Neuronal stem cell (in vitro differentiated cells): ENCODE data around the gene PCARE.
"Not testable (repeated sequence)": the region's sequence is repeated elsewhere in the genome, so short reads cannot be mapped to it uniquely, and the experiment has no call there.

Source experiments
- DNase-seq: peaks from one replicate; pipeline ENCODE4 v3.0.0-alpha.2; 2013; ENCODE audit warnings: low spot score
- H2AFZ ChIP-seq: one replicate; pipeline ENCODE4 v1.6.1; 2013; ENCODE audit warnings: mild to moderate bottlenecking, low read length, inconsistent platforms
- H2AK5ac ChIP-seq: 2 replicates; pipeline ENCODE4 v1.6.1; 2013; ENCODE audit warnings: low read depth, mild to moderate bottlenecking, inconsistent platforms, low read length, moderate library complexity, mixed read lengths
- H2BK120ac ChIP-seq: 2 replicates; pipeline ENCODE4 v1.6.1; 2013; ENCODE audit warnings: low read depth, mild to moderate bottlenecking, inconsistent platforms, low read length, moderate library complexity, mixed read lengths
- H2BK12ac ChIP-seq: one replicate; pipeline ENCODE4 v1.6.1; 2013; ENCODE audit warnings: low read length, inconsistent platforms
- H2BK15ac ChIP-seq: 2 replicates; pipeline ENCODE4 v1.6.1; 2013; ENCODE audit warnings: mild to moderate bottlenecking, low read length, inconsistent platforms, mixed read lengths
- H2BK5ac ChIP-seq: one replicate; pipeline ENCODE4 v1.6.1; 2013; ENCODE audit warnings: inconsistent platforms, mild to moderate bottlenecking, low read length, moderate library complexity
- H3K14ac ChIP-seq: one replicate; pipeline ENCODE4 v1.6.1; 2013; ENCODE audit warnings: low read length, inconsistent platforms
- H3K18ac ChIP-seq: 2 replicates; pipeline ENCODE4 v1.6.1; 2013; ENCODE audit warnings: low read length, inconsistent platforms
- H3K23ac ChIP-seq: 2 replicates; pipeline ENCODE4 v1.6.1; 2013; ENCODE audit warnings: low read depth, mild to moderate bottlenecking, mixed read lengths, low read length, inconsistent platforms; ENCODE audit not compliant: poor library complexity
- H3K27ac ChIP-seq: replicated peaks from 3 replicates; pipeline ENCODE4 v1.5.1; 2013; ENCODE audit warnings: low read length, inconsistent platforms
- H3K27me3 ChIP-seq, 3 experiments: 2 replicates each; pipeline ENCODE4 v1.6.1; 2013; ENCODE audit warnings: low read length in 3 of 3, mild to moderate bottlenecking in 2 of 3, inconsistent platforms in 1 of 3, low read depth in 1 of 3, mixed read lengths in 1 of 3, moderate library complexity in 1 of 3; ENCODE audit not compliant: control insufficient read depth in 3 of 3, insufficient read depth in 3 of 3
- H3K36me3 ChIP-seq, 2 donors: replicated peaks in 1 of 2; 2 replicates each; pipeline ENCODE4 v1.6.1; 2013; ENCODE audit warnings: low read length in 2 of 2; ENCODE audit not compliant: control insufficient read depth in 2 of 2, insufficient read depth in 2 of 2
- H3K4ac ChIP-seq: 2 replicates; pipeline ENCODE4 v1.6.1; 2013; ENCODE audit warnings: inconsistent platforms, mild to moderate bottlenecking, low read length, moderate library complexity
- H3K4me1 ChIP-seq, 2 donors: 1 replicate in 1 of 2; 2 replicates in 1 of 2; pipeline ENCODE4 v1.6.1; 2013; ENCODE audit warnings: low read length in 2 of 2, low read depth in 1 of 2; ENCODE audit not compliant: control insufficient read depth in 2 of 2, insufficient read depth in 1 of 2
- H3K4me2 ChIP-seq: one replicate; pipeline ENCODE4 v1.6.1; 2013; ENCODE audit warnings: mild to moderate bottlenecking, low read length, inconsistent platforms; ENCODE audit not compliant: insufficient read depth, poor library complexity, severe bottlenecking
- H3K4me3 ChIP-seq, 2 donors: 2 replicates each; pipeline ENCODE4 v1.5.1; 2013; ENCODE audit warnings: low read length in 2 of 2, mild to moderate bottlenecking in 2 of 2, inconsistent platforms in 1 of 2, moderate library complexity in 1 of 2
- H3K79me1 ChIP-seq: one replicate; pipeline ENCODE4 v1.6.1; 2013; ENCODE audit warnings: low read depth, mild to moderate bottlenecking, inconsistent platforms, low read length, moderate library complexity
- H3K9ac ChIP-seq: one replicate; pipeline ENCODE4 v1.6.1; 2013; ENCODE audit warnings: mild to moderate bottlenecking, low read depth, low read length, inconsistent platforms; ENCODE audit not compliant: poor library complexity
- H3K9me3 ChIP-seq, 2 donors: replicated peaks in 1 of 2; 2 replicates each; pipeline versions ENCODE3 to v1.6.1; 2013; ENCODE audit warnings: low read length in 2 of 2, mild to moderate bottlenecking in 2 of 2, inconsistent platforms in 1 of 2, low read depth in 1 of 2, mixed read lengths in 1 of 2, moderate library complexity in 1 of 2; ENCODE audit not compliant: control insufficient read depth in 2 of 2, insufficient read depth in 1 of 2
- H4K8ac ChIP-seq: one replicate; pipeline ENCODE4 v1.6.1; 2013; ENCODE audit warnings: low read depth, mild to moderate bottlenecking, inconsistent platforms, low read length, moderate library complexity
- H4K91ac ChIP-seq: one replicate; pipeline ENCODE4 v1.6.1; 2013; ENCODE audit warnings: low read length, low read depth, mild to moderate bottlenecking, inconsistent platforms; ENCODE audit not compliant: poor library complexity
- whole genome bisulfite sequencing, 2 donors: extraction: QIAGEN DNeasy Blood & Tissue Kit; methylation state at CpG; one replicate each; pipeline ENCODE4 v1.1.7; 2013; ENCODE audit warnings: missing lambda C conversion rate in 2 of 2, mixed read lengths in 1 of 2; ENCODE audit not compliant: insufficient read length in 2 of 2, insufficient replicate concordance in 1 of 2; ENCODE audit errors: extremely low coverage in 2 of 2; 5-methylcytosine and 5-hydroxymethylcytosine counted together

PCARE gene

DNA sequence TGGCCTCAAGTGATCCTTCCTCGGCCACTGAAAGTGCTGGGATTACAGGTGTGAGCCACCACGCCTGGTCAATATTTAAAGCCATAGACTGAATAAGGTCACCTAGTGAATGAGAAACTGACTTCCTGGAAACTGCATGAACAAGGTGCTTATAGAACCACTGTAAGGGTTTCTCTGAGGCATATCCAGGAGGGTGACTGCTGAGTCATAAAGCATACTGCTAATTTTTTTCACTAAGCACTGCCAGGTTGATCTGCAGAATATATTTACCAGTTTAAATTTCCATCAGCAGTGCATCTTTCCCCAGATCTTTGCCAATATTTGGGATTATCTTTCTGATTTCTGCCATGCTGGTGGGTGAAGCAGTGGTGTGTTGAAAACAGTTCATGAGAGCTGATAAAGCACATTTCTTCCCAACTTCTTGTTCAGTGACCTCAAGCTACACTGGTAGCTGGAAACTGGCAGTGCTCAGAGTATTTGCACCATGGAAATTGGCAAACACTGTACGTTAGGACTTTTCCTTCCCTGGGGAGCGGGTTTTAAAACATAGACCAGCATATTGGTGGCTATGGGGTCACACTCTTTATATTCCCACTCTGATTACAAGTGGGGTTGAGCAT is 36.7 kb upstream of the PCARE start:
- Histone ChIP-seq H3K4me2 (no peak overlapping the region), H3K4me1 (peaks cover 0 to 7% of the 10 kb centered on the region in 2 donors), H2AK5ac (no peak overlapping the region), H3K9me3 (peaks cover 0 to 2% of the 10 kb centered on the region in 2 donors), H2BK15ac (no peak overlapping the region), H3K14ac (no peak overlapping the region), H4K8ac (no peak overlapping the region), H2AFZ (no peak overlapping the region), H2BK120ac (no peak overlapping the region), H2BK5ac (no peak overlapping the region), H2BK12ac (no peak overlapping the region), H3K36me3 (no peaks in the 10 kb centered on the region), H3K9ac (no peak overlapping the region), H3K4me3 (no peak overlapping the region), H3K79me1 (no peaks in the 10 kb centered on the region), H3K27me3 (peaks cover 2 to 36% (median 18%) of the 10 kb centered on the region in 3 experiments), H3K23ac (no peak overlapping the region), H3K18ac (no peak overlapping the region), H4K91ac (no peak overlapping the region), H3K4ac (no peak overlapping the region), H3K27ac (no peak overlapping the region)
- no CpG with 5 or more reads among the region's 4 CpGs for WGBS, 2 donors
- DNase-seq: no peak

GRCh38 chr2:29109246-29109645 is 34.9 kb upstream of the PCARE start:
- no peak for DNase-seq
- no peak overlapping the region for H3K4ac ChIP-seq
- no peak overlapping the region for H2BK120ac ChIP-seq
- H2BK12ac ChIP-seq: no peak overlapping the region
- no peaks in the 10 kb centered on the region for H3K9me3 ChIP-seq
- no CpG with 5 or more reads among the region's 2 CpGs for WGBS, 2 donors
- no peak overlapping the region for H3K27ac ChIP-seq
- no peak overlapping the region for H3K9ac ChIP-seq
- no peak overlapping the region for H3K4me2 ChIP-seq
- no peaks in the 10 kb centered on the region for H3K79me1 ChIP-seq
- H3K27me3 ChIP-seq: peaks cover 0 to 24% (median 6%) of the 10 kb centered on the region in 3 experiments
- no peak overlapping the region for H4K91ac ChIP-seq
- H2BK15ac ChIP-seq: no peak overlapping the region
- H3K18ac ChIP-seq: no peak overlapping the region
- no peak overlapping the region for H3K14ac ChIP-seq
- no peak overlapping the region for H2BK5ac ChIP-seq
- H2AK5ac ChIP-seq: no peak overlapping the region
- H3K36me3 ChIP-seq: no peaks in the 10 kb centered on the region
- H2AFZ ChIP-seq: no peak overlapping the region
- H4K8ac ChIP-seq: no peak overlapping the region
- no peak overlapping the region for H3K23ac ChIP-seq
- no peak overlapping the region for H3K4me3 ChIP-seq
- peaks cover 0 to 4% of the 10 kb centered on the region in 2 donors for H3K4me1 ChIP-seq

- WGBS, 2 donors: no CpG with 5 or more reads among the region's 8 CpGs
- no peak overlapping the region for H4K91ac ChIP-seq
- H3K4me2 ChIP-seq: no peak overlapping the region
- no peak overlapping the region for H3K23ac ChIP-seq
- peaks cover 0 to 4% of the 10 kb centered on the region in 2 donors for H3K4me1 ChIP-seq
- no peak overlapping the region for H3K27ac ChIP-seq
- no peak overlapping the region for H3K9ac ChIP-seq
- no peak overlapping the region for H3K18ac ChIP-seq
- no peak overlapping the region for H3K4me3 ChIP-seq
- H2BK12ac ChIP-seq: no peak overlapping the region
- H3K4ac ChIP-seq: no peak overlapping the region
- H3K27me3 ChIP-seq: peaks cover 0 to 14% (median 0%) of the 10 kb centered on the region in 3 experiments
- H2BK120ac ChIP-seq: no peak overlapping the region
- no peaks in the 10 kb centered on the region for H3K36me3 ChIP-seq
- H3K9me3 ChIP-seq: no peaks in the 10 kb centered on the region
- DNase-seq: no peak
- no peak overlapping the region for H2BK15ac ChIP-seq
- no peak overlapping the region for H2AFZ ChIP-seq
- no peak overlapping the region for H4K8ac ChIP-seq
- no peaks in the 10 kb centered on the region for H3K79me1 ChIP-seq
- no peak overlapping the region for H2BK5ac ChIP-seq
- H2AK5ac ChIP-seq: no peak overlapping the region
- H3K14ac ChIP-seq: no peak overlapping the region
Measured at GRCh38 chr2:29108225-29108624, 33.9 kb upstream of the PCARE start.

DNA sequence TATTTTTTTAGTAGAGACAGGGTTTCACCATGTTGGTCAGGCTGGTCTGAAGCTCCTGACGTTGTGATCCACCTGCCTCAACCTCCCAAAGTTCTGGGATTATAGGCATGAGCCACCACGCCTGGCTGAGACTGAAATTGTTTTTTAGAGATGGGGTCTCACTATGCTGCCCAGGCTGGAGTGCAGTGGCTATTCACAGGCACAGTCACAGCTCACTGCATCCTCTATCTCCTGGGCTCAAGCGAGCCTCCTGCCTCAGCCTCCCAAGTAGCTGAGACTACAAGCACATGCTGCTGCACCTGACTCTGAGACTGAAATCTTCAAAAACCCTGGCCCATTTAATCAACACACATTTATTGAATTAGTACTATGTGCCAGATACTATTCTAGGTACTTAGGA is 33.2 kb upstream of the PCARE start:
- not testable (repeated sequence) for H3K9ac ChIP-seq, H3K27me3 ChIP-seq, H2BK5ac ChIP-seq, H3K27ac ChIP-seq, H3K4ac ChIP-seq, H3K23ac ChIP-seq, H3K4me2 ChIP-seq, DNase-seq, H3K79me1 ChIP-seq, H2BK120ac ChIP-seq, H2BK15ac ChIP-seq, H3K4me3 ChIP-seq, H4K8ac ChIP-seq, H3K4me1 ChIP-seq, H3K9me3 ChIP-seq, H3K36me3 ChIP-seq, H4K91ac ChIP-seq, H2AFZ ChIP-seq, H3K18ac ChIP-seq, H2AK5ac ChIP-seq, H2BK12ac ChIP-seq, H3K14ac ChIP-seq
- no CpG with 5 or more reads among the region's 3 CpGs for WGBS, 2 donors
